Neuronal stem cell (in vitro differentiated cells): ENCODE results near the gene CENPV.
A peak's percentile ranks its signal among the peaks of the same experiment; 100 is the strongest.

Source experiments
- DNase-seq: peaks from one replicate; pipeline ENCODE4 v3.0.0-alpha.2; 2013; ENCODE audit warnings: low spot score
- H2AFZ ChIP-seq: one replicate; pipeline ENCODE4 v1.6.1; 2013; ENCODE audit warnings: mild to moderate bottlenecking, low read length, inconsistent platforms
- H2AK5ac ChIP-seq: 2 replicates; pipeline ENCODE4 v1.6.1; 2013; ENCODE audit warnings: low read depth, mild to moderate bottlenecking, inconsistent platforms, low read length, moderate library complexity, mixed read lengths
- H2BK120ac ChIP-seq: 2 replicates; pipeline ENCODE4 v1.6.1; 2013; ENCODE audit warnings: low read depth, mild to moderate bottlenecking, inconsistent platforms, low read length, moderate library complexity, mixed read lengths
- H2BK12ac ChIP-seq: one replicate; pipeline ENCODE4 v1.6.1; 2013; ENCODE audit warnings: low read length, inconsistent platforms
- H2BK15ac ChIP-seq: 2 replicates; pipeline ENCODE4 v1.6.1; 2013; ENCODE audit warnings: mild to moderate bottlenecking, low read length, inconsistent platforms, mixed read lengths
- H2BK5ac ChIP-seq: one replicate; pipeline ENCODE4 v1.6.1; 2013; ENCODE audit warnings: inconsistent platforms, mild to moderate bottlenecking, low read length, moderate library complexity
- H3K14ac ChIP-seq: one replicate; pipeline ENCODE4 v1.6.1; 2013; ENCODE audit warnings: low read length, inconsistent platforms
- H3K18ac ChIP-seq: 2 replicates; pipeline ENCODE4 v1.6.1; 2013; ENCODE audit warnings: low read length, inconsistent platforms
- H3K23ac ChIP-seq: 2 replicates; pipeline ENCODE4 v1.6.1; 2013; ENCODE audit warnings: low read depth, mild to moderate bottlenecking, mixed read lengths, low read length, inconsistent platforms; ENCODE audit not compliant: poor library complexity
- H3K27ac ChIP-seq: replicated peaks from 3 replicates; pipeline ENCODE4 v1.5.1; 2013; ENCODE audit warnings: low read length, inconsistent platforms
- H3K27me3 ChIP-seq, 3 experiments: 2 replicates each; pipeline ENCODE4 v1.6.1; 2013; ENCODE audit warnings: low read length in 3 of 3, mild to moderate bottlenecking in 2 of 3, inconsistent platforms in 1 of 3, low read depth in 1 of 3, mixed read lengths in 1 of 3, moderate library complexity in 1 of 3; ENCODE audit not compliant: control insufficient read depth in 3 of 3, insufficient read depth in 3 of 3
- H3K36me3 ChIP-seq, 2 donors: replicated peaks in 1 of 2; 2 replicates each; pipeline ENCODE4 v1.6.1; 2013; ENCODE audit warnings: low read length in 2 of 2; ENCODE audit not compliant: control insufficient read depth in 2 of 2, insufficient read depth in 2 of 2
- H3K4ac ChIP-seq: 2 replicates; pipeline ENCODE4 v1.6.1; 2013; ENCODE audit warnings: inconsistent platforms, mild to moderate bottlenecking, low read length, moderate library complexity
- H3K4me1 ChIP-seq, 2 donors: 1 replicate in 1 of 2; 2 replicates in 1 of 2; pipeline ENCODE4 v1.6.1; 2013; ENCODE audit warnings: low read length in 2 of 2, low read depth in 1 of 2; ENCODE audit not compliant: control insufficient read depth in 2 of 2, insufficient read depth in 1 of 2
- H3K4me2 ChIP-seq: one replicate; pipeline ENCODE4 v1.6.1; 2013; ENCODE audit warnings: mild to moderate bottlenecking, low read length, inconsistent platforms; ENCODE audit not compliant: insufficient read depth, poor library complexity, severe bottlenecking
- H3K4me3 ChIP-seq, 2 donors: 2 replicates each; pipeline ENCODE4 v1.5.1; 2013; ENCODE audit warnings: low read length in 2 of 2, mild to moderate bottlenecking in 2 of 2, inconsistent platforms in 1 of 2, moderate library complexity in 1 of 2
- H3K79me1 ChIP-seq: one replicate; pipeline ENCODE4 v1.6.1; 2013; ENCODE audit warnings: low read depth, mild to moderate bottlenecking, inconsistent platforms, low read length, moderate library complexity
- H3K9ac ChIP-seq: one replicate; pipeline ENCODE4 v1.6.1; 2013; ENCODE audit warnings: mild to moderate bottlenecking, low read depth, low read length, inconsistent platforms; ENCODE audit not compliant: poor library complexity
- H3K9me3 ChIP-seq, 2 donors: replicated peaks in 1 of 2; 2 replicates each; pipeline versions ENCODE3 to v1.6.1; 2013; ENCODE audit warnings: low read length in 2 of 2, mild to moderate bottlenecking in 2 of 2, inconsistent platforms in 1 of 2, low read depth in 1 of 2, mixed read lengths in 1 of 2, moderate library complexity in 1 of 2; ENCODE audit not compliant: control insufficient read depth in 2 of 2, insufficient read depth in 1 of 2
- H4K8ac ChIP-seq: one replicate; pipeline ENCODE4 v1.6.1; 2013; ENCODE audit warnings: low read depth, mild to moderate bottlenecking, inconsistent platforms, low read length, moderate library complexity
- H4K91ac ChIP-seq: one replicate; pipeline ENCODE4 v1.6.1; 2013; ENCODE audit warnings: low read length, low read depth, mild to moderate bottlenecking, inconsistent platforms; ENCODE audit not compliant: poor library complexity
- WGBS, 2 donors: extraction: QIAGEN DNeasy Blood & Tissue Kit; methylation state at CpG; one replicate each; pipeline ENCODE4 v1.1.7; 2013; ENCODE audit warnings: missing lambda C conversion rate in 2 of 2, mixed read lengths in 1 of 2; ENCODE audit not compliant: insufficient read length in 2 of 2, insufficient replicate concordance in 1 of 2; ENCODE audit errors: extremely low coverage in 2 of 2; 5-methylcytosine and 5-hydroxymethylcytosine counted together

CENPV gene

GRCh38 chr17:16380640-16381495 is 27.6 kb upstream of the CENPV start, which contains the start of gene UBB:
TSS of gene UBB (plus strand) at chr17:16381091. CDS start at chr17:16381908, 817 bp downstream.
- Histone ChIP-seq H3K79me1 (no peaks in the 10 kb centered on the region), H3K18ac (peak within 1 kb of the TSS; percentile 98), H3K9me3 (peaks cover 0 to 19% of the 10 kb centered on the region in 2 donors), H2BK15ac (no peak within 1 kb of the TSS), H2AFZ (peak within 1 kb of the TSS; percentile 96), H3K4me3 (peak within 1 kb of the TSS; percentile 72 to 95), H3K4me2 (peak within 1 kb of the TSS; percentile 80), H2BK5ac (peak within 1 kb of the TSS; percentile 87), H2AK5ac (peak within 1 kb of the TSS; percentile 76), H3K4ac (no peak within 1 kb of the TSS), H3K14ac (no peak within 1 kb of the TSS), H3K4me1 (peaks cover 0 to 4% of the 10 kb centered on the region in 2 donors), H3K27me3 (no peaks in the 10 kb centered on the region), H3K36me3 (peaks cover 13 to 23% of the 10 kb centered on the region in 2 donors), H4K8ac (no peak within 1 kb of the TSS), H3K23ac (peak within 1 kb of the TSS; percentile 99), H2BK12ac (no peak within 1 kb of the TSS), H2BK120ac (no peak within 1 kb of the TSS), H3K27ac (peak within 1 kb of the TSS; percentile 94), H4K91ac (no peak within 1 kb of the TSS), H3K9ac (peak within 1 kb of the TSS; percentile 87)
- peak; percentile 95 for DNase-seq
- WGBS, 2 donors, result no CpG with 5 or more reads among the region's 67 CpGs

GRCh38 chr17:16379654-16380053 is 26.4 kb upstream of the CENPV start:
- H3K4me3 ChIP-seq, result no peak overlapping the region
- H3K9me3 ChIP-seq, result peaks cover 0 to 19% of the 10 kb centered on the region in 2 donors
- H2AK5ac ChIP-seq, result peak overlapping the region; percentile 40
- peak overlapping the region; percentile 71 for H2BK15ac ChIP-seq
- no CpG with 5 or more reads among the region's 8 CpGs for WGBS, 2 donors
- DNase-seq, result no peak
- peaks cover 0 to 4% of the 10 kb centered on the region in 2 donors for H3K4me1 ChIP-seq
- no peak overlapping the region for H3K4me2 ChIP-seq
- no peak overlapping the region for H3K18ac ChIP-seq
- no peak overlapping the region for H2AFZ ChIP-seq
- H3K36me3 ChIP-seq, result peaks cover 13 to 23% of the 10 kb centered on the region in 2 donors
- H2BK120ac ChIP-seq, result no peak overlapping the region
- H3K14ac ChIP-seq, result no peak overlapping the region
- H4K8ac ChIP-seq, result no peak overlapping the region
- no peak overlapping the region for H2BK12ac ChIP-seq
- H2BK5ac ChIP-seq, result no peak overlapping the region
- no peaks in the 10 kb centered on the region for H3K79me1 ChIP-seq
- H3K4ac ChIP-seq, result no peak overlapping the region
- H3K27ac ChIP-seq, result no peak overlapping the region
- no peak overlapping the region for H4K91ac ChIP-seq
- no peaks in the 10 kb centered on the region for H3K27me3 ChIP-seq
- H3K23ac ChIP-seq, result no peak overlapping the region
- no peak overlapping the region for H3K9ac ChIP-seq

GRCh38 chr17:16378636-16379282 is 25.5 kb upstream of the CENPV start:
- Histone ChIP-seq H2BK5ac (no peak overlapping the region), H3K14ac (no peak overlapping the region), H3K27ac (no peak overlapping the region), H2BK120ac (no peak overlapping the region), H3K9ac (no peak overlapping the region), H4K91ac (no peak overlapping the region), H2BK15ac (peak overlapping the region; percentile 79), H3K18ac (no peak overlapping the region), H3K4me1 (peaks cover 0 to 4% of the 10 kb centered on the region in 2 donors), H3K79me1 (no peaks in the 10 kb centered on the region), H3K36me3 (peaks cover 13 to 23% of the 10 kb centered on the region in 2 donors), H2AK5ac (peak overlapping the region; percentile 71), H3K23ac (no peak overlapping the region), H3K4ac (no peak overlapping the region), H3K4me2 (no peak overlapping the region), H3K27me3 (no peaks in the 10 kb centered on the region), H4K8ac (no peak overlapping the region), H2AFZ (no peak overlapping the region), H2BK12ac (no peak overlapping the region), H3K4me3 (no peak overlapping the region), H3K9me3 (peaks cover 0 to 19% of the 10 kb centered on the region in 2 donors)
- DNase-seq, result no peak
- no CpG with 5 or more reads among the region's 17 CpGs for WGBS, 2 donors

- no peak for DNase-seq
- H3K18ac ChIP-seq, result no peak overlapping the region
- H2AK5ac ChIP-seq, result no peak overlapping the region
- peaks cover 7 to 15% of the 10 kb centered on the region in 2 donors for H3K36me3 ChIP-seq
- no peak overlapping the region for H3K14ac ChIP-seq
- H2BK120ac ChIP-seq, result no peak overlapping the region
- no peak overlapping the region for H4K91ac ChIP-seq
- no peaks in the 10 kb centered on the region for H3K79me1 ChIP-seq
- WGBS, 2 donors, result no CpG with 5 or more reads among the region's 2 CpGs
- H2BK12ac ChIP-seq, result no peak overlapping the region
- H3K9me3 ChIP-seq, result peaks cover 0 to 13% of the 10 kb centered on the region in 2 donors
- H3K23ac ChIP-seq, result no peak overlapping the region
- H3K4me2 ChIP-seq, result no peak overlapping the region
- no peak overlapping the region for H2BK15ac ChIP-seq
- no peak overlapping the region for H3K4ac ChIP-seq
- no peak overlapping the region for H3K4me3 ChIP-seq
- H4K8ac ChIP-seq, result no peak overlapping the region
- no peak overlapping the region for H2BK5ac ChIP-seq
- no peak overlapping the region for H3K9ac ChIP-seq
- no peak overlapping the region for H3K27ac ChIP-seq
- no peak overlapping the region for H2AFZ ChIP-seq
- H3K27me3 ChIP-seq, result no peaks in the 10 kb centered on the region
- peaks cover 0 to 2% of the 10 kb centered on the region in 2 donors for H3K4me1 ChIP-seq
Measured at GRCh38 chr17:16377941-16378341, 24.7 kb upstream of the CENPV start.
